ENCODE measurements around the gene IKZF2. TPM values are rescaled to one million over a fixed set of nuclear protein-coding genes. Genes with fewer than 3 reads are reported as not detected.

Gene IKZF2
- total RNA-seq, 2 experiments from 2014 or later, result 24.4 to 28.7 TPM

DNA sequence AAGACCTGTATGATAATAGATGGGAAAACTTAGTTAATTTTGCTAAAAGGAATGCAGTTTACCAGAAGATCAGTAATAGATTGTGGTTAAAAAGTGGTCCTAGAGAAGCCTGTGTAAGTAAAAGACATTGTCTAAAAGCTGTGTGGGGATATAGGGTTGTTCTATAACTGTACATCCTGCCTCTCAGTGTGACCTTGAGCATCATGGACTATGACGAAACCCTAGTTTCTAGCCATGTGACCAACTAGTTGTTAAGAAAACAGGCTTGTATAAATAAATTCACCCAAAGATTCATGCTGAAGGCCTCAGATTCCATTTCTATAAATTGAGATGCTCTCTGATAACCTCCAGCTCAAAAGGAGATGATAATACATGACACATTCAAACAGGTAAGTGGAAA, 160.7 kb downstream of the IKZF2 start:
- H3K27me3 Mint-ChIP-seq, result no peaks in the 10 kb centered on the region
- no peaks in the 10 kb centered on the region for H3K4me1 Mint-ChIP-seq (ENCODE audit: low read depth)
- no peak for ATAC-seq
- H3K36me3 Mint-ChIP-seq (ENCODE audit: low read depth), result peaks cover 8% of the 10 kb centered on the region
- intact Hi-C loops (cut with micrococcal nuclease), result no loop called here
- H3K4me3 Mint-ChIP-seq, result no peak overlapping the region
- H3K27ac Mint-ChIP-seq, result no peak overlapping the region
- ChIA-PET POLR2A (no interaction called here), CTCF (no interaction called here)
- TF ChIP-seq, protein P1, sequence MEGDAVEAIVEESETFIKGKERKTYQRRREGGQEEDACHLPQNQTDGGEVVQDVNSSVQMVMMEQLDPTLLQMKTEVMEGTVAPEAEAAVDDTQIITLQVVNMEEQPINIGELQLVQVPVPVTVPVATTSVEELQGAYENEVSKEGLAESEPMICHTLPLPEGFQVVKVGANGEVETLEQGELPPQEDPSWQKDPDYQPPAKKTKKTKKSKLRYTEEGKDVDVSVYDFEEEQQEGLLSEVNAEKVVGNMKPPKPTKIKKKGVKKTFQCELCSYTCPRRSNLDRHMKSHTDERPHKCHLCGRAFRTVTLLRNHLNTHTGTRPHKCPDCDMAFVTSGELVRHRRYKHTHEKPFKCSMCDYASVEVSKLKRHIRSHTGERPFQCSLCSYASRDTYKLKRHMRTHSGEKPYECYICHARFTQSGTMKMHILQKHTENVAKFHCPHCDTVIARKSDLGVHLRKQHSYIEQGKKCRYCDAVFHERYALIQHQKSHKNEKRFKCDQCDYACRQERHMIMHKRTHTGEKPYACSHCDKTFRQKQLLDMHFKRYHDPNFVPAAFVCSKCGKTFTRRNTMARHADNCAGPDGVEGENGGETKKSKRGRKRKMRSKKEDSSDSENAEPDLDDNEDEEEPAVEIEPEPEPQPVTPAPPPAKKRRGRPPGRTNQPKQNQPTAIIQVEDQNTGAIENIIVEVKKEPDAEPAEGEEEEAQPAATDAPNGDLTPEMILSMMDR (IDR thresholded peaks at IDR 0.05), result no peak
- H3K9me3 Mint-ChIP-seq, result no peaks in the 10 kb centered on the region
- DNase-seq, result no peak

DNA sequence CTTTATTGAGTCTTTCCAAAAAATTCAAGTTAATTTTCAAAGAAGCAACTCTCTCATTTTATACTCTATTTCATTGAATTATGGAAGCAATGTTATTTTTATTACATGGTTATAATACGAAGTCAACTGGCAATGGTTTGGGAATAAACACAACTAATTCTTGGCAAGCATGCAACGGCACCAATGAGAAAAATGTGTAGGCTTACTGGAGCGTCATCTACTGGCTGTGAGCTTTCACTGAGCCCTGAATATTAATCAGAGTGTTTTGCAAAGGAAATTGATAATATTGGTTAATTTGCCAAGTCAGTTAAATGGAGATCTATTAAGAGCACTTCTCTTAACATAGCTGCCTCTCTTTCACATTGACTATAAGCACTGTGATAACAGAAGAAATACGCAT, 163.9 kb downstream of the IKZF2 start:
- Mint-ChIP-seq H3K4me1 (ENCODE audit: low read depth) (no peaks in the 10 kb centered on the region), H3K4me3 (no peak overlapping the region), H3K27ac (no peak overlapping the region), H3K36me3 (ENCODE audit: low read depth) (peaks cover 5% of the 10 kb centered on the region), H3K27me3 (no peaks in the 10 kb centered on the region), H3K9me3 (no peaks in the 10 kb centered on the region)
- intact Hi-C loops (cut with micrococcal nuclease), result no loop called here
- no peak for DNase-seq
- ChIA-PET CTCF (no interaction called here), POLR2A (no interaction called here)
- ATAC-seq, result no peak
- TF ChIP-seq, protein P1 (IDR thresholded peaks at IDR 0.05), result no peak

- POLR2A ChIA-PET, result no interaction called here
- intact Hi-C loops (cut with micrococcal nuclease), result no loop called here
- peaks cover 5% of the 10 kb centered on the region for H3K36me3 Mint-ChIP-seq (ENCODE audit: low read depth)
Measured at GRCh38 chr2:212984129-212984528, 167.3 kb downstream of the IKZF2 start.

DNA sequence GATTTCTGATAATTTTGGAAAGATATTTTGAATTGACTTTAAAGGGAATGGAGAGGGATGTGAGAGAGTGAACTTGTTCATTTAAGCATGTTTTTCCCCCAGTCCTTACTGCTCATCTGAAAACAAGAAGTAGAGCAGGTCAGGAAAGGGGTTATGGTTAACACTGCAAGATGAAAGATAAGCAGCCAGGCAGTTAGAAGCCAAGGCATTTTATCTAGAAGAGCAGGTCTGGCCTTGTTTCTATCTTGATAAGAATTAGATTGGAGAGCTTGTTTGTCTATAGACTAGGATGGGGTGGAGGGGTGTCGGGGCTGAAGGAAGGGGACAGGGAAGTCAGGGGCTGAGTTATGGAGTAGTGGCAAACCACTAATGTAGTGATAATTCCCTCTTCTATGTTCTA, 171.6 kb downstream of the IKZF2 start:
- no peak overlapping the region for H3K4me3 Mint-ChIP-seq
- ChIA-PET CTCF (interaction anchor here (1.0 to 3.3 kb wide), 2 partner anchors 22 to 170 kb away, joined by 3 to 9 read pairs; no protein-coding TSS in a partner anchor), POLR2A (interaction anchor here (1.0 kb wide), 1 partner anchor 11 kb away, joined by 3 read pairs; no protein-coding TSS in a partner anchor)
- TF ChIP-seq, protein P1 (IDR thresholded peaks at IDR 0.05), result no peak
- intact Hi-C loops (cut with micrococcal nuclease), result no loop called here
- peaks cover 17% of the 10 kb centered on the region for H3K4me1 Mint-ChIP-seq (ENCODE audit: low read depth)
- H3K9me3 Mint-ChIP-seq, result no peaks in the 10 kb centered on the region
- ATAC-seq (no peak), DNase-seq (no peak)
- H3K27me3 Mint-ChIP-seq, result no peaks in the 10 kb centered on the region
- peak overlapping the region; percentile 55 for H3K27ac Mint-ChIP-seq
- H3K36me3 Mint-ChIP-seq (ENCODE audit: low read depth), result peaks cover 1% of the 10 kb centered on the region

More at GRCh38 chr2:212984129-212984528, 167.3 kb downstream of the IKZF2 start:
- TF ChIP-seq, protein P1 (IDR thresholded peaks at IDR 0.05), result no peak
- H3K9me3 Mint-ChIP-seq, result no peaks in the 10 kb centered on the region
- ATAC-seq, result no peak
- DNase-seq, result no peak
- CTCF ChIA-PET, result no interaction called here
- no peak overlapping the region for H3K27ac Mint-ChIP-seq
- no peaks in the 10 kb centered on the region for H3K27me3 Mint-ChIP-seq
- peaks cover 9% of the 10 kb centered on the region for H3K4me1 Mint-ChIP-seq (ENCODE audit: low read depth)
- H3K4me3 Mint-ChIP-seq, result no peak overlapping the region

DNA sequence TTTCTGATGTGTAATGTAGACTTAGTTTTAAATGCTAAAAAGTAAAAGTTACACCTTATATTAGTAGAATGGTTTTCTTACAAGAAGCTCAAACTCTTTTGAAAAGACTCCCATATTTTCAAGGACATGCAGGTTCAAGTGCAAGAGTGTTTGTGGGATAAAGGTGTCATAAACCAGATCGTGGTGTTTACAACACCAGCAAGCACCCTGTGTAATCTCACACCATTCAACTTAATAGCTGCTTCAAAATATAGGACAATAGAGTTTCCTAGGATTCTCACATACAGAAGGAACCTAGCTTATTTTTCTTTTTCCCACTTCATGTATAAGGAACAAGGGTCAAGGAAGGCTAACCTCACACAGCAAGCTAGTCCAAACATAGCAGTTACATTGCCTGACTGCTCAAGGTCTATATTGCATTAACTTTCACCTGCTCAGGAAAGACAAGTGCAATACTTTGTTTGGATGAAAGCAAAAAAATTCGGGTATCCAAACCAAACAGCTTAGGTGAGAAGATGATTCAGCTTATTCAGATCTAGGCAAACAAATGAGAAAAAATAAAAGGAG, 172.3 kb downstream of the IKZF2 start:
- Mint-ChIP-seq H3K27me3 (no peaks in the 10 kb centered on the region), H3K4me3 (no peak overlapping the region), H3K27ac (no peak overlapping the region), H3K9me3 (no peaks in the 10 kb centered on the region), H3K36me3 (ENCODE audit: low read depth) (peaks cover 1% of the 10 kb centered on the region), H3K4me1 (ENCODE audit: low read depth) (peaks cover 17% of the 10 kb centered on the region)
- ATAC-seq (no peak), DNase-seq (no peak)
- TF ChIP-seq, protein P1 (IDR thresholded peaks at IDR 0.05), result no peak
- POLR2A ChIA-PET, result interaction anchor here (0.6 to 1.0 kb wide), 3 partner anchors 10 to 137 kb away, joined by 3 read pairs; no protein-coding TSS in a partner anchor
- intact Hi-C loops (cut with micrococcal nuclease), result no loop called here
- CTCF ChIA-PET, result interaction anchor here (3.3 kb wide), 1 partner anchor 21 kb away, joined by 9 read pairs; no protein-coding TSS in a partner anchor

Data from activated CD8-positive, alpha-beta T cell treated with anti-CD3 and anti-CD28 coated beads for 36 hours (primary cell).